AG08395 (cell line): ENCODE measurements around the gene USP25.
"Not testable (repeated sequence)": the region's sequence is repeated elsewhere in the genome, so short reads cannot be mapped to it uniquely, and the experiment has no call there.

Experiments
- DNase-seq: peaks from one replicate; pipeline ENCODE4 v3.0.0; 2012; ENCODE audit warnings: mixed read lengths, low spot score

USP25 gene

DNA sequence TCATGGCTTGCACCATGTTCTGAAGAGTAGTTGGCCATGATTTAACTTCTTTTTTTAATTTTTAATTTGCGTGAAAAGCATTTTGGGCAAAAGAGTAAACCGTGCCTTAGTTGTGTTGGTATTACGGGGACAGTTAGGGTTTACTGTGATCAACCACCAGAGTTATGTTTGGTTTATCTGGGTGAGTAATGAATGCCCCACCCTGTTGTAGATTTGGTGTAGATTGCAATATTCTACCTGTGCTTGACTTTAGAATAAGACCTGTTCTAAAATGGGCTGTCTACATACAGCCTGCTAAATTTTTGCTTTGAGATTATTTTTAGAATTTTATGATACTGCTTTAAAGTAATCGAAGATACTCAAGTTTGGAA, 1.4 kb downstream of the USP25 start:
- DNase-seq, result no peak

GRCh38 chr21:15732290-15732995, 2.7 kb downstream of the USP25 start:
- DNase-seq, result no peak

DNA sequence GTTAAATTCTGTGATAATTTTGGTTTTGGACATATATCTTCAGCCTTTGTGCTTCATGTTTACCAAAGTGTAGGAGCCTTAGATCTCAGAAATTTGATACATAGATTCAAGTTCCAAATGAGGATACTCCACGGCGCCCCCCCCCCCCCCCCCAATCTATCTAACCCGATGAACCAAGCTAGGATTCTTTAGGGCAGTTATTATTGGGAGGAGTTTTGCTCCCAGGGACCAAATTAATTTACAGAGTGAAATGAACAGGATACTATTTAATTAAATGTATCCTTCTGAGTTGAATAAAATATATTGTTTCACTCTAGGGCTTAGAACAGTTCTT, 3.2 kb downstream of the USP25 start:
- no peak for DNase-seq

- no peak for DNase-seq
These were observed 5.6 kb downstream of the USP25 start for GRCh38 chr21:15735409-15735808.

- DNase-seq, result not testable (repeated sequence)
These were observed 6.1 kb downstream of the USP25 start for GRCh38 chr21:15735931-15736330.

- DNase-seq, result not testable (repeated sequence)
These were observed 9.0 kb downstream of the USP25 start for GRCh38 chr21:15738779-15739178.

GRCh38 chr21:15740383-15740782, 10.6 kb downstream of the USP25 start:
- DNase-seq, result no peak

DNA sequence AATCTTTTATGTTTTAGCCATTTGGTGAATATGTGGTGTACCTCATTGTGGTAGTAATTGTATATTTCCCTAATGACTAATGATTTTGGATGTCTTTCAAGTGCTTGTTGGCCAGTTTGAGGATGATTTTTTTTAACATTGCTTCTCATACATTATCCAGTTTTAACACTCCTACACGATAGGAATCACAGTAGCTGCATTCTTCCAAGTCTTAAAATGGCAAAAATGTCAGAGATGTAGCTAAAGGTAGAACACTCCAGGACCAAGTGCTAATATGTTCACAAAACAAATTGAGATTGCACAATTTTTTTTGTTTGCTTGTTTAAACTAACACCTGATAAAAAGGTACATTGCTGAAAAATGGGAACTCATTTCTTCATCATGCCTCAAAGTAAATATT, 11.7 kb downstream of the USP25 start:
- DNase-seq, result peak; percentile 31

DNA sequence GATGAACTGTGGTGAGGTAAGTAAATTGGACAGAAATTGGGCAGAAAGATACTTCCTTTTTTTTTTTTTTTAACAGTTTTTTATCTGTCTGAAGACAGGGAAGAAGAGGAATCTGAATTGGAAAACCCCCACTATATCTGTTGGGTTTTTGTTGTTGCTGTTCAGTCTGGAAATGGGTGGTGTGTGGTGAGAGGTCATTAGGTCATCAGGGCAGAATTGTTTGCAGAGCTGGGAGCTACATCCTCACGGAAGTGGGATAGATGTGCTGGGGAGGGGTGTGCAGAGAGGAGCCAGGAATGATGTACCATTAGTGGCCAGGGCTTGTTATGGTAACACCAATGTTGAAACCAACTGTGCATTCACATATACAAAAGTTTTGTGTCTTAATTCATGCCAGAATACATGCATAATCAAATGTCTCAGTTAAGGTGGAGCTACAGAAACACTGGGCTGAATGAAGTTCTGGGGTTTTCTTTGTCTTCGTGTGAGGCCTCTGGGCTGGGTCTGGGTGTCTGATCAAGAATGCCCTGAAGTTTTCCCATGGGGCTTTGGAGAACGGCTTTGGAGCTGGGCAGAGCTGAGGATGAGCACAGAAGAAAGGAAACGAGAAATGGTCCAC, 12.4 kb downstream of the USP25 start:
- DNase-seq, result no peak

- no peak for DNase-seq
These were observed 12.9 kb downstream of the USP25 start for GRCh38 chr21:15742694-15743093.

GRCh38 chr21:15743593-15743992, 13.8 kb downstream of the USP25 start:
- DNase-seq, result no peak

GRCh38 chr21:15744926-15745325, 15.1 kb downstream of the USP25 start:
- no peak for DNase-seq

- DNase-seq, result no peak
These were observed 18.8 kb downstream of the USP25 start for GRCh38 chr21:15748586-15748985.

DNA sequence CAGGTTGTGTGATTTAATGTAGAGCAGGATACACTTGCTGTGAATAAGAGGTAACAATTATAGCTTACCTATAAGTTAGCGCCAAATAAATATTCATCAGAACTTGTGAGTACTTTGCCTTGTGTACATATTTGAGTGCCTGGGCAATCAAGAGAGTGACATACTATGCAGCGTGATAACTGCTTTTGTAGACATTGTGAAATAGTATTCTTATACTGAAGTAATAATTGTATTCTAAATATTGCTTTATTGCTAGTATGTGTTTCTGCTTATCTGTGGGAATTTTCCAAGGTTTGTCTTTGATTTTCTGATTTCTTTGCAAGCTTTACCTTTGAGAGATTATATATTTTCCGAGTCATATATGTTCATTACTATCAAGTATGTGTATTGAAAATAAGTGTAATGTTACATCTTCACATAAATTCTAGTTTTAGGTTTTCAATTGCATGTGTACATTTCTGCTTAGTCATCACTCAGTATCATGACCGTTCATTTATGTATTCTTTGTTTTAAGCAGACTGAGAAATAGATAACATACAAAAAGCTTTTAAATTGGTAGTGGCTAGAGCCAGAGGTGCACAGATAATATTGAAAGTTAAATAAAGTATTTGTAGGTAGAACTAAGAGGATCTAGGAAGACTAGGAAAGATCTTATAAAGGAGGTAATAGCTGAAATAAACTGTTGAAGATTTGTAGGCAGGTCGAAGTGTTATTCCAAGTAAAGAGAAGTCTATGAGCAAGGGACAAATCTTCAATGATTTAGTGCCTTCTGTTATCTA, 19.5 kb downstream of the USP25 start:
- DNase-seq, result no peak

GRCh38 chr21:15749861-15750159, 20.0 kb downstream of the USP25 start:
- DNase-seq, result no peak

DNA sequence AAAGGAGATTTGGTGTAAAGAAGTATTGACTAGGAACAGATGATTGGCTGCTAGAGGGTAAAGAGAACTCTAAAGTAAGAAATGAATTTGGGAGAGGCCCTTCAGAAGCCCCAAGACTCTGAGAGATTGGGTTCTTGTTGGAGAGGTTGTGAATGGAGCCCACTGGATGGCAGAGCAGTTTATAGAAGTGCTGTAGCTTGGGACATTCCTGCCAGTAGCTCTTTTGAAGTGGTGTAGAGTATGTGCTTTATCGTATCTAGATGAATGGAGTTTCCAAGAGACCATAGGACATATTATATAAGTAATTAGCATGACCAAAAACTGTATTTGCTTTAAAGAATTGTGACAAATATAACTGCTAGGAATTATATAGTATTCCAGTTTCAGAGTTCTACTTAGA, 21.3 kb downstream of the USP25 start:
- DNase-seq, result no peak

DNA sequence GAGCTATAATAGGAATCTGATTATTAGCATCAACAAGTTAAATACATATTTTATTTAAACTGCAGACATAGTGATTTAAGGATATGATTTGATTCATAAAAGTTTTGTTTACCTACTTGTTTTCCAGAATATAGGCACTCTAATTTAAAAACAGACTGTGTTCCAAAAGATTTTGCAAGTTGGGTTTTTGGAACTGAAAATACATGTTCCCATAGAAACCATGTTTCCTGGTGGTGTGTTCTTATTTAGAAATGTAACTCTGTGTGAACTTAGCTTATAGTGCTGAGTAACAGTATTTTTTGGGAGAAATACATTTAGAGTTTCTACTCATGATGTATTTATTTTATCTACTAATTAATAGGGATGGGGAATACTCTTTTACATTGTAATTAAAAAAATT, 21.8 kb downstream of the USP25 start:
- no peak for DNase-seq

- no peak for DNase-seq
These were observed 23.1 kb downstream of the USP25 start for GRCh38 chr21:15752763-15753407.

DNA sequence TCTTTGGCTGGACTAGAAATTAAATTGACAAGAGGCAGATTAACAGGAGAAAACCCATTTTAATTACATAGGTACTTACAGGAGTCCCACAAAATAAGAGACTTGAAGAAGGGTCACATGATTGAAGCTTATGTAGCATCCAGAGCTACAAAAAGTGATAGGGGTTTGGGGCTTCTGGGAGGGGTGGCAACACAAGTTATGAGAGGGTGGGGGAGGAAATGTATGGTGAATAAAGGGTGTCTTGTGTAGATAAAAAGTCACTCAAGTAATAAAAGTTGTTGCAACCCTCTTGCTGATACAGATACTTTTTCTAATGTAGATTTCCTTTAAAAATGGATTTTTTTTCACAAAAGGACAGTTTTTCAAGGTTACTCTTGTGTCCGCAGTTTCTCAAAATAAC, 24.0 kb downstream of the USP25 start:
- no peak for DNase-seq

GRCh38 chr21:15754640-15755039, 24.9 kb downstream of the USP25 start:
- peak; percentile 21 for DNase-seq

- no peak for DNase-seq
These were observed 25.3 kb downstream of the USP25 start for GRCh38 chr21:15755125-15755524.

GRCh38 chr21:15759469-15759868, 29.7 kb downstream of the USP25 start:
- DNase-seq, result no peak

GRCh38 chr21:15761507-15762100, 31.8 kb downstream of the USP25 start:
- DNase-seq, result no peak
